Loucy (cell line): Measurements from ENCODE around the gene PLEKHG5.
"Not testable (repeated sequence)": the region's sequence is repeated elsewhere in the genome, so short reads cannot be mapped to it uniquely, and the experiment has no call there.

ENCODE experiments used
- H2AFZ ChIP-seq: fragments of 200-600 bp; sonication (generic); 2 replicates; pipeline ENCODE4 v1.6.0; 2016; ENCODE audit warnings: antibody characterized with exemption, mild to moderate bottlenecking, low read length, moderate library complexity
- H3F3A ChIP-seq: fragments of 200-600 bp; 2 replicates; pipeline ENCODE4 v1.6.0; 2016; ENCODE audit warnings: antibody characterized with exemption, low read depth, mild to moderate bottlenecking
- H3K27me3 ChIP-seq: fragments of 200-600 bp; sonication (generic); 2 replicates; pipeline ENCODE4 v1.6.1; 2014; ENCODE audit warnings: low read length, mild to moderate bottlenecking; ENCODE audit not compliant: insufficient read depth, poor library complexity, severe bottlenecking
- H3K36me3 ChIP-seq: fragments of 200-600 bp; sonication (generic); 2 replicates; pipeline ENCODE4 v1.6.1; 2016; ENCODE audit warnings: low read length; ENCODE audit not compliant: insufficient read depth
- H3K4me1 ChIP-seq: fragments of 200-600 bp; sonication (generic); 2 replicates; pipeline ENCODE4 v1.5.1; 2014; ENCODE audit warnings: low read length, mild to moderate bottlenecking; ENCODE audit not compliant: insufficient read depth, poor library complexity, severe bottlenecking
- H3K4me2 ChIP-seq: fragments of 200-600 bp; sonication (generic); 2 replicates; pipeline ENCODE4 v1.6.0; 2014; ENCODE audit warnings: antibody characterized with exemption, low read length, low read depth, mild to moderate bottlenecking; ENCODE audit not compliant: poor library complexity, severe bottlenecking
- H3K4me3 ChIP-seq: fragments of 200-600 bp; sonication (generic); 2 replicates; pipeline ENCODE4 v1.5.1; 2014; ENCODE audit warnings: low read length, mild to moderate bottlenecking, mixed read lengths; ENCODE audit not compliant: poor library complexity, severe bottlenecking
- H3K79me2 ChIP-seq: fragments of 200-600 bp; sonication (generic); 2 replicates; pipeline ENCODE4 v1.6.1; 2014; ENCODE audit warnings: low read length; ENCODE audit not compliant: insufficient read depth
- H3K9ac ChIP-seq: fragments of 200-600 bp; sonication (generic); 2 replicates; pipeline ENCODE4 v1.6.0; 2014; ENCODE audit warnings: mild to moderate bottlenecking, low read depth, low read length, moderate library complexity; ENCODE audit not compliant: poor library complexity, severe bottlenecking
- H3K9me2 ChIP-seq: fragments of 200-600 bp; sonication (generic); replicated peaks from 2 replicates; pipeline ENCODE4 v1.6.1; 2016; ENCODE audit warnings: low read depth, low read length, mixed read lengths
- H3K9me3 ChIP-seq: fragments of 200-600 bp; sonication (generic); 2 replicates; pipeline ENCODE4 v1.6.1; 2014; ENCODE audit warnings: mild to moderate bottlenecking, antibody characterized with exemption, low read length, low read depth; ENCODE audit not compliant: insufficient read depth
- H4K20me1 ChIP-seq: fragments of 200-600 bp; sonication (generic); 2 replicates; pipeline ENCODE4 v1.6.0; 2014; ENCODE audit warnings: antibody characterized with exemption, low read length, mild to moderate bottlenecking; ENCODE audit not compliant: insufficient read depth, poor library complexity, severe bottlenecking
- EZH2phosphoT487 ChIP-seq: fragments of 200-600 bp; IDR thresholded peaks from 2 replicates; pipeline ENCODE4 v1.6.1; 2018; ENCODE audit warnings: antibody characterized with exemption, mild to moderate bottlenecking, moderate library complexity, borderline replicate concordance
- TF ChIP-seq, protein P1 (sequence below): fragments of 200-600 bp; sonication (generic); conservative IDR thresholded peaks from 2 replicates; pipeline ENCODE4 v1.5.1; 2014; ENCODE audit warnings: mild to moderate bottlenecking, antibody characterized with exemption, low read length

The PLEKHG5 gene

DNA sequence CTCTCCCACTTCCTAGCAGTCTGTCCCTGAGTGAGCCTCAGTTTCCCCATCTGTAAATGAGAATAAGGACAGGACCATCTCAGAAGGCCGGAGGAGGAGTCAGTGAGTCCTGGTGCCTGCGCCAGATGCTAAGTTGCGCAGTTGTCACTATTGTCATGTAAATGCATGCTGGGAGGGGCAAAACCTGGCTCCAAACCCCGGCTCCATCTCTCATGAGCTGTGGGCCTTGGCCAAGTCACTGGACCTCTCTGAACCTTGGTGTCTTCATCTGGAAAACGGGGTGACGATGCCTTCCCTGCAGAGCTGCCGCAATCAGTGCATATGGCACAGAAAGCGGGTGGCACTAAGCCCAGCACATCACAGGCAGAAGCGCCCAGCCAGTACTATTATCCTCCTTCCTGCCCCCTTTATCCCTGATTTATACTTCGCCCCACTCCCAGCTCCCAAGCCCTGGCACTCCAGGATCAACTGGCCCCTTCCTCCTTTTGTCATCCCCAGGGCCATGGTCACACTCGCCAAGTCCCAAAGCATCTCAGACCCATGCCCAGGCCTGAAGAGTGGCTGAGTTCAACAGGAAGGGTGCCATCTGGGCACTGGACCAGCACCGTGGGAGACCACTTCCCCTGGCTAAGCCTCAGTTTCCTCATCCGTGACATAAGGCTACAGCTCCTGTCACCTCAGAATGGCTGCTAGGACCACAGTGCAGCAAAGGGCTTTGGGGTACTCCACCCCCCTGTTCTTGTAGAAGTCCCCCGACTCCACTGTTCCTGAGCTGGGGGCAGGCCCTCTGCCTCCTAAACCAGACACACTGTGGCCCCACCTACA, 4.3 kb upstream of the PLEKHG5 start:
- Histone ChIP-seq H3K9ac (no peak overlapping the region), H3K79me2 (0 out of 2 replicates have a peak, but pooled peaks cover 4% of the 10 kb centered on the region), H2AFZ (no peak overlapping the region), H3K4me3 (no peak overlapping the region), H3K9me3 (no peaks in the 10 kb centered on the region), H3K4me1 (peaks cover 33% of the 10 kb centered on the region), H3F3A (peaks cover 5% of the 10 kb centered on the region; the same call in 1 of the 2 replicates), H3K9me2 (no peaks in the 10 kb centered on the region), H3K27me3 (no peaks in the 10 kb centered on the region), H4K20me1 (no peaks in the 10 kb centered on the region), H3K4me2 (peak overlapping the region; percentile 72), H3K36me3 (no peaks in the 10 kb centered on the region)
- TF ChIP-seq, protein P1, sequence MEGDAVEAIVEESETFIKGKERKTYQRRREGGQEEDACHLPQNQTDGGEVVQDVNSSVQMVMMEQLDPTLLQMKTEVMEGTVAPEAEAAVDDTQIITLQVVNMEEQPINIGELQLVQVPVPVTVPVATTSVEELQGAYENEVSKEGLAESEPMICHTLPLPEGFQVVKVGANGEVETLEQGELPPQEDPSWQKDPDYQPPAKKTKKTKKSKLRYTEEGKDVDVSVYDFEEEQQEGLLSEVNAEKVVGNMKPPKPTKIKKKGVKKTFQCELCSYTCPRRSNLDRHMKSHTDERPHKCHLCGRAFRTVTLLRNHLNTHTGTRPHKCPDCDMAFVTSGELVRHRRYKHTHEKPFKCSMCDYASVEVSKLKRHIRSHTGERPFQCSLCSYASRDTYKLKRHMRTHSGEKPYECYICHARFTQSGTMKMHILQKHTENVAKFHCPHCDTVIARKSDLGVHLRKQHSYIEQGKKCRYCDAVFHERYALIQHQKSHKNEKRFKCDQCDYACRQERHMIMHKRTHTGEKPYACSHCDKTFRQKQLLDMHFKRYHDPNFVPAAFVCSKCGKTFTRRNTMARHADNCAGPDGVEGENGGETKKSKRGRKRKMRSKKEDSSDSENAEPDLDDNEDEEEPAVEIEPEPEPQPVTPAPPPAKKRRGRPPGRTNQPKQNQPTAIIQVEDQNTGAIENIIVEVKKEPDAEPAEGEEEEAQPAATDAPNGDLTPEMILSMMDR, result no peak
- no peak for TF ChIP-seq EZH2phosphoT487

GRCh38 chr1:6495041-6495441, 3.6 kb upstream of the PLEKHG5 start:
- no peaks in the 10 kb centered on the region for H3K9me3 ChIP-seq
- no peaks in the 10 kb centered on the region for H3K9me2 ChIP-seq
- TF ChIP-seq, protein P1, result no peak
- TF ChIP-seq EZH2phosphoT487, result no peak
- 0 out of 2 replicates have a peak, but pooled peaks cover 4% of the 10 kb centered on the region for H3K79me2 ChIP-seq
- H2AFZ ChIP-seq, result no peak overlapping the region
- no peaks in the 10 kb centered on the region for H3K36me3 ChIP-seq
- H3K4me3 ChIP-seq, result no peak overlapping the region
- no peak overlapping the region for H3K4me2 ChIP-seq
- H3K9ac ChIP-seq, result no peak overlapping the region
- peaks cover 5% of the 10 kb centered on the region; the same call in 1 of the 2 replicates for H3F3A ChIP-seq
- peaks cover 36% of the 10 kb centered on the region for H3K4me1 ChIP-seq
- no peaks in the 10 kb centered on the region for H4K20me1 ChIP-seq
- no peaks in the 10 kb centered on the region for H3K27me3 ChIP-seq

DNA sequence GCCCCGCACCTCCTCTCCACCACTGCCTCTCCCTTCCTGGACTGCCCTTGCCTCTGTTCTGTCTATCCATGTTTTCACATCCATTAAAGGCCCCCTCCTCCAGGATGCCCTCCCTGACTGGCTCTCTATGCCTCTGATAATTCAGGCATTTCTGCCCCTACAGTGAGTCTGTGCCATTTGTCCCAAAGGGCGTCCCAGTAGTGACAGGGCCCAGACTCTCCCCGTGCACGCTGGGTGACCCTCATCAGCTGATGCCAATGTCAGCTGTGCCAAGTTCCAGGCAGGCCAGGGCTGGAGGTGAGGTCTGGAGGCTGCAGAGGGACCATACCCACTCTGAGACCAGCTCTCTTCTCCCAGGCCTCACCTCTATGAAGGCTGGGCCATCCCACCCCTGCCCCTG, 3.2 kb upstream of the PLEKHG5 start:
- no peaks in the 10 kb centered on the region for H3K27me3 ChIP-seq
- no peaks in the 10 kb centered on the region for H4K20me1 ChIP-seq
- peaks cover 5% of the 10 kb centered on the region; the same call in 1 of the 2 replicates for H3F3A ChIP-seq
- H3K4me1 ChIP-seq, result peaks cover 37% of the 10 kb centered on the region
- H3K9ac ChIP-seq, result no peak overlapping the region
- H3K9me3 ChIP-seq, result no peaks in the 10 kb centered on the region
- H3K9me2 ChIP-seq, result no peaks in the 10 kb centered on the region
- no peak overlapping the region for H3K4me3 ChIP-seq
- no peak overlapping the region for H3K4me2 ChIP-seq
- no peak for TF ChIP-seq EZH2phosphoT487
- TF ChIP-seq, protein P1, result no peak
- H3K36me3 ChIP-seq, result no peaks in the 10 kb centered on the region
- H2AFZ ChIP-seq, result no peak overlapping the region
- H3K79me2 ChIP-seq, result 0 out of 2 replicates have a peak, but pooled peaks cover 4% of the 10 kb centered on the region

- H2AFZ ChIP-seq, result not testable (repeated sequence)
Observed at GRCh38 chr1:6493834-6494223, 2.4 kb upstream of the PLEKHG5 start.

More at GRCh38 chr1:6493834-6494223, 2.4 kb upstream of the PLEKHG5 start:
- H3K4me1 ChIP-seq, result peaks cover 41% of the 10 kb centered on the region
- not testable (repeated sequence) for H3K9ac ChIP-seq, H3K9me3 ChIP-seq, H4K20me1 ChIP-seq, H3K27me3 ChIP-seq, H3F3A ChIP-seq, H3K79me2 ChIP-seq, H3K4me2 ChIP-seq, H3K36me3 ChIP-seq, H3K4me3 ChIP-seq, H3K9me2 ChIP-seq
